GM19238 (cell line): ENCODE results near the gene ABCD4.

ENCODE experiments used
- DNase-seq: peaks from one replicate; pipeline ENCODE4 v3.0.0; 2011; ENCODE audit warnings: low spot score; ENCODE audit not compliant: insufficient read length

Gene ABCD4

GRCh38 chr14:74238974-74239847 lies 63.5 kb downstream of the ABCD4 start, which contains the start of gene VSX2:
VSX2 (plus strand) TSS chr14:74239449; CDS start chr14:74239562, 113 bp downstream.
- DNase-seq: no peak

- no peak for DNase-seq
These were observed 65.3 kb downstream of the ABCD4 start for GRCh38 chr14:74237441-74237840.
